GM23338 (cell line): ENCODE data around the gene PTPRE.

Experiments
- CTCF ChIP-seq, 2 experiments: fragments of 200-600 bp in 1 of 2; sonication (generic) in 1 of 2; conservative IDR thresholded peaks; 2 replicates each; pipeline versions ENCODE4 v1.5.1 to v1.6.1; 2016 to 2017; ENCODE audit warnings: antibody characterized with exemption in 2 of 2, low read depth in 2 of 2, mild to moderate bottlenecking in 2 of 2, moderate library complexity in 1 of 2
- EZH2 ChIP-seq: fragments of 200-600 bp; sonication (generic); IDR thresholded peaks from one replicate; pipeline ENCODE4 v1.8.0; 2017; ENCODE audit warnings: antibody characterized with exemption, mild to moderate bottlenecking, low read depth; ENCODE audit not compliant: unreplicated experiment
- EZH2phosphoT487 ChIP-seq: fragments of 200-600 bp; sonication (generic); IDR thresholded peaks from one replicate; pipeline ENCODE4 v1.8.1; 2018; ENCODE audit warnings: antibody characterized with exemption; ENCODE audit not compliant: unreplicated experiment
- POLR2AphosphoS5 ChIP-seq: IDR thresholded peaks from 2 replicates; pipeline ENCODE4 v1.6.1; 2016; ENCODE audit warnings: antibody characterized with exemption, low read depth
- TF ChIP-seq, protein P1 (sequence below): IDR thresholded peaks from one replicate; pipeline ENCODE4 v1.6.1; 2018; ENCODE audit warnings: antibody characterized with exemption; ENCODE audit not compliant: unreplicated experiment

DNA sequence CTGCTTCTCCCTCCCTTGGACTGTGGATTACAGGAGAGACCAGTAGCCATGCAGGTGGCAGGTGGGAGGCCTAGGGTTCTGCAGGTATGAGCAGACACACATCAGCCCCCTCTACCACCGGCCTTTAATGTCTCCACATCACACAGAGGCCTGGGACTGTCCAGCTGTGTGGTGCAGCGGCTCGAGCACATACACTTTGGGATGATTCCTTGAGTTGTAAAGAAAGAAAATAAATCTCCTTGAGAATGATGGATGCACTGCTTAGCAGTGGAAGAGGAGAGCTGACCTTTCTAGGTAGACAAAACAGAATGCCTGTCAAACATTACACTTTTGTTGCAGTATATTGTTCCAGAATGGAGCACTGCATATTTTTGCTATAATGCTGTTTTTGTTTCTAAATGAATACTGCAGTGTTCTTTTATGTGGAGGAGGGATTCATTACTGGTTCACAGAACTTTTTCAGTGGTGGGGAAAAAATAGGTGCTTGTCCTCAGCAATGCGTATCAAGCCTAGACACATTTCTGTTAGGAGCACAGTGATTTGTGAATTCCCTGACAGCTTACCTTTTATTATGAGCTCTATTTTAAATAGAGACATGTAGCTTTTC, 66.0 kb downstream of the PTPRE start:
- no peak for TF ChIP-seq EZH2
- TF ChIP-seq CTCF (conservative IDR thresholded peaks at IDR 0.05; ENCODE audit: low read depth in 2 of 2) = no peak
- no peak for TF ChIP-seq POLR2AphosphoS5
- TF ChIP-seq, protein P1, sequence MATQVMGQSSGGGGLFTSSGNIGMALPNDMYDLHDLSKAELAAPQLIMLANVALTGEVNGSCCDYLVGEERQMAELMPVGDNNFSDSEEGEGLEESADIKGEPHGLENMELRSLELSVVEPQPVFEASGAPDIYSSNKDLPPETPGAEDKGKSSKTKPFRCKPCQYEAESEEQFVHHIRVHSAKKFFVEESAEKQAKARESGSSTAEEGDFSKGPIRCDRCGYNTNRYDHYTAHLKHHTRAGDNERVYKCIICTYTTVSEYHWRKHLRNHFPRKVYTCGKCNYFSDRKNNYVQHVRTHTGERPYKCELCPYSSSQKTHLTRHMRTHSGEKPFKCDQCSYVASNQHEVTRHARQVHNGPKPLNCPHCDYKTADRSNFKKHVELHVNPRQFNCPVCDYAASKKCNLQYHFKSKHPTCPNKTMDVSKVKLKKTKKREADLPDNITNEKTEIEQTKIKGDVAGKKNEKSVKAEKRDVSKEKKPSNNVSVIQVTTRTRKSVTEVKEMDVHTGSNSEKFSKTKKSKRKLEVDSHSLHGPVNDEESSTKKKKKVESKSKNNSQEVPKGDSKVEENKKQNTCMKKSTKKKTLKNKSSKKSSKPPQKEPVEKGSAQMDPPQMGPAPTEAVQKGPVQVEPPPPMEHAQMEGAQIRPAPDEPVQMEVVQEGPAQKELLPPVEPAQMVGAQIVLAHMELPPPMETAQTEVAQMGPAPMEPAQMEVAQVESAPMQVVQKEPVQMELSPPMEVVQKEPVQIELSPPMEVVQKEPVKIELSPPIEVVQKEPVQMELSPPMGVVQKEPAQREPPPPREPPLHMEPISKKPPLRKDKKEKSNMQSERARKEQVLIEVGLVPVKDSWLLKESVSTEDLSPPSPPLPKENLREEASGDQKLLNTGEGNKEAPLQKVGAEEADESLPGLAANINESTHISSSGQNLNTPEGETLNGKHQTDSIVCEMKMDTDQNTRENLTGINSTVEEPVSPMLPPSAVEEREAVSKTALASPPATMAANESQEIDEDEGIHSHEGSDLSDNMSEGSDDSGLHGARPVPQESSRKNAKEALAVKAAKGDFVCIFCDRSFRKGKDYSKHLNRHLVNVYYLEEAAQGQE = no peak
- TF ChIP-seq EZH2phosphoT487 = no peak
